GM12878 (cell line): ENCODE measurements around the gene OR10A3.

ENCODE experiments used
- CHD1 ChIP-seq: IDR thresholded peaks from 2 replicates; pipeline ENCODE4 v1.6.1; 2012; ENCODE audit warnings: low read depth, low read length, improper control_type of control experiment
- CHD4 ChIP-seq: fragments of 200-600 bp; sonication (generic); IDR thresholded peaks from 2 replicates; pipeline ENCODE4 v1.6.1; 2016; ENCODE audit warnings: mild to moderate bottlenecking
- DPF2 ChIP-seq: fragments of 450-650 bp; IDR thresholded peaks from 2 replicates; pipeline ENCODE4 v1.6.1; 2017; ENCODE audit warnings: mild to moderate bottlenecking
- EGR1 ChIP-seq, 2 experiments: IDR thresholded peaks; 1 replicate in 1 of 2; 2 replicates in 1 of 2; pipeline ENCODE4 v1.6.1; 2011 to 2012; ENCODE audit warnings: low read depth in 2 of 2, low read length in 2 of 2, borderline replicate concordance in 1 of 2, mild to moderate bottlenecking in 1 of 2, moderate library complexity in 1 of 2
- EZH2 ChIP-seq: IDR thresholded peaks from 2 replicates; pipeline ENCODE4 v1.6.1; 2012; ENCODE audit warnings: low read depth, mild to moderate bottlenecking, control low read depth, inconsistent platforms, low read length, borderline replicate concordance; ENCODE audit not compliant: control insufficient read depth
- GABPA ChIP-seq: IDR thresholded peaks from 2 replicates; pipeline ENCODE4 v1.6.1; 2014; ENCODE audit warnings: antibody characterized with exemption, low read depth, mild to moderate bottlenecking, inconsistent platforms
- KDM1A ChIP-seq: fragments of 200-600 bp; sonication (generic); IDR thresholded peaks from 2 replicates; pipeline ENCODE4 v1.6.1; 2016; ENCODE audit warnings: borderline replicate concordance
- MTA2 ChIP-seq: fragments of 450-650 bp; IDR thresholded peaks from 2 replicates; pipeline ENCODE4 v1.6.1; 2016; ENCODE audit warnings: low read depth, mild to moderate bottlenecking, moderate library complexity
- MTA3 ChIP-seq: IDR thresholded peaks from 2 replicates; pipeline ENCODE4 v1.6.1; 2012; ENCODE audit warnings: low read length, inconsistent platforms, borderline replicate concordance
- POLR2A ChIP-seq: IDR thresholded peaks from 2 replicates; pipeline ENCODE4 v1.6.1; 2011; ENCODE audit warnings: low read depth, mild to moderate bottlenecking, low read length
- POLR2AphosphoS2 ChIP-seq: IDR thresholded peaks from 2 replicates; pipeline ENCODE4 v1.6.1; 2011; ENCODE audit warnings: low read depth, mild to moderate bottlenecking, low read length, improper control_type of control experiment, moderate library complexity
- TAF1 ChIP-seq: IDR thresholded peaks from 2 replicates; pipeline ENCODE4 v1.6.1; 2011; ENCODE audit warnings: mild to moderate bottlenecking, low read depth, low read length, borderline replicate concordance
- TCF12 ChIP-seq: IDR thresholded peaks from 2 replicates; pipeline ENCODE4 v1.6.1; 2011; ENCODE audit warnings: low read depth, mild to moderate bottlenecking, low read length
- TF ChIP-seq, protein P1 (sequence below), 3 experiments: IDR thresholded peaks in 2 of 3; conservative IDR thresholded peaks in 1 of 3; 2 replicates each; pipeline ENCODE4 v1.5.1; 2011; ENCODE audit warnings: low read depth in 3 of 3, low read length in 3 of 3, mild to moderate bottlenecking in 3 of 3, control low read depth in 2 of 3, moderate library complexity in 2 of 3, inconsistent platforms in 1 of 3, mixed read lengths in 1 of 3; ENCODE audit not compliant: control insufficient read depth in 2 of 3, insufficient read depth in 1 of 3; ENCODE audit errors: extremely low read depth in 1 of 3

DNA sequence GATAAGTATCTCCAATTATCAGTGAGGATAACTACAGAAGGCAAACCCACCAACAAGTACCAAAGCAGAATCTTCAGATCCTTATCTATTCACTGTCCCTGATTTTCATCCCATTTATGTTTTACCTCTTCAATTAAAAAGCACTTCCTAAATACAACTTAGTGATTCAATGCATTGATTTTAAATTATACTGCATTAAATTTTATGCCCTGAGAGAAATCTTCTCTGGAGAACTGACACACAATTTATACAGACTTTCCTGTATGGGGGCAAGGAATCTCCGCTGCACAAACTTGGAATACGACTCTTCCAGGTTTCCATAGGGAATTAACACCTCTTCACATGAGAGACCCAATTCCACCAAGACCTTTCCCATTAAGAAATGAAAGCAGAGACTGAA is at the start of gene OR10A3:
- no peak for TF ChIP-seq TCF12
- TF ChIP-seq, protein P1, sequence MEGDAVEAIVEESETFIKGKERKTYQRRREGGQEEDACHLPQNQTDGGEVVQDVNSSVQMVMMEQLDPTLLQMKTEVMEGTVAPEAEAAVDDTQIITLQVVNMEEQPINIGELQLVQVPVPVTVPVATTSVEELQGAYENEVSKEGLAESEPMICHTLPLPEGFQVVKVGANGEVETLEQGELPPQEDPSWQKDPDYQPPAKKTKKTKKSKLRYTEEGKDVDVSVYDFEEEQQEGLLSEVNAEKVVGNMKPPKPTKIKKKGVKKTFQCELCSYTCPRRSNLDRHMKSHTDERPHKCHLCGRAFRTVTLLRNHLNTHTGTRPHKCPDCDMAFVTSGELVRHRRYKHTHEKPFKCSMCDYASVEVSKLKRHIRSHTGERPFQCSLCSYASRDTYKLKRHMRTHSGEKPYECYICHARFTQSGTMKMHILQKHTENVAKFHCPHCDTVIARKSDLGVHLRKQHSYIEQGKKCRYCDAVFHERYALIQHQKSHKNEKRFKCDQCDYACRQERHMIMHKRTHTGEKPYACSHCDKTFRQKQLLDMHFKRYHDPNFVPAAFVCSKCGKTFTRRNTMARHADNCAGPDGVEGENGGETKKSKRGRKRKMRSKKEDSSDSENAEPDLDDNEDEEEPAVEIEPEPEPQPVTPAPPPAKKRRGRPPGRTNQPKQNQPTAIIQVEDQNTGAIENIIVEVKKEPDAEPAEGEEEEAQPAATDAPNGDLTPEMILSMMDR (IDR thresholded peaks at IDR 0.05 in 2 of 3, conservative IDR thresholded peaks at IDR 0.05 in 1 of 3; ENCODE audit: control insufficient read depth in 2 of 3, extremely low read depth in 1 of 3, insufficient read depth in 1 of 3, low read depth in 3 of 3, low read length in 3 of 3), result no peak
- TF ChIP-seq EGR1 (IDR thresholded peaks at IDR 0.05; ENCODE audit: borderline replicate concordance in 1 of 2, low read depth in 2 of 2, low read length in 2 of 2), result no peak
- no peak for TF ChIP-seq POLR2A
- no peak for TF ChIP-seq MTA3
- TF ChIP-seq EZH2, result no peak
- no peak for TF ChIP-seq CHD4
- TF ChIP-seq MTA2, result no peak
- TF ChIP-seq TAF1, result no peak
- no peak for TF ChIP-seq CHD1
- no peak for TF ChIP-seq GABPA
- no peak for TF ChIP-seq POLR2AphosphoS2
- TF ChIP-seq DPF2, result no peak
- TF ChIP-seq KDM1A, result no peak
